Measurements from ENCODE around the gene ZNF839.
"Not testable (repeated sequence)": the region's sequence is repeated elsewhere in the genome, so short reads cannot be mapped to it uniquely, and the experiment has no call there.

The ZNF839 gene

DNA sequence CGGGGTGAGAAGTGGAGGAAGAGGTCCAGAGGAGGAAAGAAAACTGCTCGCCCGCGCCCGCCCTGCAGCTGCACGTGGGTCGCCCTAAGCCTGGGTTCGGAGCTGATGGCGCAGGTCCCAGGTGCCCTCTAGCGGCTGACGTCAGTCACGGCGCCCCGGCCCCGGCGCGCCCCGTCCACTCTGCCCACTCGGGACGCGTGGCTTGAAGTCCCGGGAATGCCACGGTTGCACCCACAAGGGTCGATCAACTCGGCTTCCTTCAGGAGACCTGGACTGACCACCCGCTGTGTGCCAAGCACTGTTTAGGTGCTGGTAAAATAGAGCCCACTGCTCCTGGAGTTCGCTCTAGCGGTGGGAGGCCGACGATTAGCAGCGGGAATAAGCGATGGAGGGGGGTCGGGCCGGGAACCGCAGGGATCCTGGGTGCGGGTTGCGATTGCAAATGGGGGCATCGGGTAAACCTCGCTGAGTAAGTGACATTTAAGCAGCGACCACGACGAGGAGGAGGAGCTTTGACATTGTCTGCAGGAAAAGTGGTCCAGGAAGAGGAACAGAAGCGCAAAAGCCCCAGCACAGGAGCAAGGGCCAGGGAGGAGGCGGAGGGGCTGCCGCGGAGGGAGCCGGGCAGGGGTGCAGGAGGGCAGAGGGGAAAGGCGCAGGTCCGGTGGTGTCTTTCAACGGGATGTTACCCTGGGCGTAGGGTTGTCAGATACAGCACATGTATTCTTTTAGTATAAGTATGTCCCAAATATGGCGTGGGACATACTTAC lies 5.1 kb upstream of the ZNF839 start:
- DNase-seq (ENCODE audit: low spot score): peak; percentile 80

DNA sequence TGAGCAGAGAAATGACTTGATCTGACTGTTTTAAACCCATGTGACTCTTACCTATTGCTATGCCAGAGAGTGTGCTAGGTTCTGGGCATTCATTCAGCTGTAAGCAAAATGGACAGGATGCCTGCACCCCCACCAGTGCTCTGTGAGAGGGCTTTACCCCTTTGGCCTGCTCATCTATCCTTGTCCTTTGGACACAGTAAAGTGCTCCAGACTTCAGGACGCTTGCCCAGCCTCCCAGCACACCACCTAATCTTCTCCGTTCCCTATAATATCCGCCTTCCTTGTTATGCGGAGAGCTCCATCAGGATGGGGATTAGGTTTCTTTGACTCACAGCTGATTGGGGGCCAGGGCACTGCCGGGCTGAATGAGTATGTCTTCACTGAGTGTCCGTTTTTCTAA lies 4.4 kb upstream of the ZNF839 start:
- DNase-seq (ENCODE audit: low spot score): no peak

DNA sequence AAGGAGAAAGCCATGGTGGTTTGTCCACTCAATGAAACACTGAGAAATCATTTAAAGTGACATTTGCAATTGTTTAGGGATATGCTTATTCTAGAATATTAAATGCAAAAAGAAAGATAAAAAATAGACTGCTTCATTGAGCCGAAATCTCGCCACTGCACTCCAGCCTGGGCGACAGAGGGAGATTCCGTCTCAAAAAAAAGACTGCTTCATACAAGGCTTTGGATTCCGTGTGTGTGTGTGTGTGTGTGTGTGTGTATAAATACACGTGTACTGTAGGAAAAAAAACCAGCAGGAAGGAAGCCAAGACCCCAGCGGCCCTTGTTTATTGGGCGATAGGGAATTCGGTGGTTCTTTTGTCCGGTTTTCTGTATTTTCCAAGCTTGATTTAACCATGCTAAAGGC lies 3.2 kb upstream of the ZNF839 start:
- no peak for DNase-seq (ENCODE audit: low spot score)

DNA sequence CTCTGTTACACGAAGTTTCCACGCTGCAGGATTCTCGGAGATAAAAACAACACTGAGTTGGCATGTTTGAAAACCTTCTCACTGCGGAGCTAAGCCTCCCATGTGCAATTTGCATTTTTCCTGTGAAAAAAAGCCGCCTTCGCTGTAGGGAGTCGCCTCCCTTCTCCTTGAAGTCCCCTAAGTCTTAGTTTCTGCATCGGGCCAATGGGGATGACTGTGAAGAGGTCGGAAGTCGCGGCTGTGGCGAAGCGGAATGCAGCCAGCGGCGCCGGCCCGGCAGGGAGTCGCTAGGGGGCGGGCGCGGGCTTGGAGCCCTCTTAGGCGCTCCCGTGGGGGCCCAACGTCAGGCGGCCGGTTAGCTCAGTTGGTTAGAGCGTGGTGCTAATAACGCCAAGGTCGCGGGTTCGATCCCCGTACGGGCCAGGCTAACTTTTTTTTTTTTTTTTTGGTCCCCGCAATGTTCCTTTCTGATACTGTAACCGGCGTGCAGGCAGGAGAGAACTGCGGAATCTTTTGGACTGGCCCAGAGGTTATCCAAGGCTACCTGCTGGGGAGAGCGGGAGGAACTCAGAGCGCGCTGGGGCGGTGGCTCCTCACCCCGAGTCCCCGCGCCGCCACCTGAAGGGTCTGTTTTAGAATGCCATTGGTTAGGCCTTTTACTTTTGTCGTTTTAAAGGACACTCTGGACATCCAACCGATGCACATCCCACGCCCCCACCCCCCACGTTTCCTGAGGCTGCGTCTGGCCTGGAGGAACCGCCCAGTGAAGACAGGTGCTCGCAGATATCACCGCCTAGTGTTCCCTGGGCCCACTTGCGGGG lies 2.6 kb upstream of the ZNF839 start:
- peak; percentile 82 for DNase-seq (ENCODE audit: low spot score)

DNA sequence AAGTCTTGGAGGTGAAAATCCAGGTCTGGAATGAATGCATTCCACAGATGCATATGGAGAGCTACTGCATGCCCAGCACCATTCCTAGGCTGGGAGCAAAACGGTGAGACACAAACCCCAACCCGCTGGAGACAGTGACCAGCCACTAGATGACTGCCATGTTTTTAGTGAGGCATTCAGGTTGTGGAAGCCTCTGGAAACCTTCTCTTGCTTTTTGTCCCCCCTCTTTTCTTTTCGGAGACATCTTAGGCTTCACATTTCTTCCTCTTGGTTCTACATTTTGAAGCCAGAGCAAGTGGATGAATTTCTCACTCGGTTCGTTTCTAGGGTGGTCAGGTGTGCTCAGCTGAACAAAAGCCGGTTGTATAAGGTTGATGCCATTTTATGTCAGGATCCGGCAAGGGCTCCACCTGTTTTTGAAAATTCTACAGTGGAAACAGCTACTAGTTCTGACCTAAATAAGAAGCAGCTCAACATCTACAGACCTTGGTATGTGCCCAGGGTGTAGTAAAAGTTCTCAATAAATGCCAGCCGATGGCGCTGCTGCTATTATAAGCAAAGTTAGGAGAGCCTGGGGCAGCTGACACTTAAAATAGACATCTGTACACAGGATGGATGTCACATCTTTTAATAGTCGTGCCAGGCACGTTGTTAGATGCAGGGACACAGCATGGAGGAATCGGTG lies 1.8 kb upstream of the ZNF839 start:
- DNase-seq (ENCODE audit: low spot score): no peak

DNA sequence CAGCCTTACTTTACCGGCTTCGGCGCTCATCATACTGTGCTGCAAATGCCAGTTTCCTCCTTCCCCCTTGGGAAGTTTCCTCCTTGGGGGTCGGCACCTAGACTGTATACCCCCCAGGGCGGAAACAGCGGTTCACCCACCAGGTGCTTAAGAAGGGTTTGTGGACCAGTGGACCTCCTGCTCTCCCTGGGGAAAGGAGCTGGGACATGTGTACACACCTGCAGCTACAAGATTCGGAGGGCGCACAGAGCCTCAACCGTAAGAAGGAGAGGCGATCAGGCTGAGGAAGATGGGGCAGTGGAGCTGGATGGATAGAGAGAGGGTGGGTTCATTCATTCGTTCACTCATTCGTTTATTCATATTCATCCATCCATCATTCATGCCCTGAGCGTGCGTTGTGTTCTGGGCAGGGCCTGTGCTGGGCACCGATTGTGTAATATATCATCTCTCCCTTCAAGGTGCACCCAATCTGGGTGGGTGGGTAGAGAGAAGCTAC lies 717 bp upstream of the ZNF839 start:
- no peak for DNase-seq (ENCODE audit: low spot score)

DNA sequence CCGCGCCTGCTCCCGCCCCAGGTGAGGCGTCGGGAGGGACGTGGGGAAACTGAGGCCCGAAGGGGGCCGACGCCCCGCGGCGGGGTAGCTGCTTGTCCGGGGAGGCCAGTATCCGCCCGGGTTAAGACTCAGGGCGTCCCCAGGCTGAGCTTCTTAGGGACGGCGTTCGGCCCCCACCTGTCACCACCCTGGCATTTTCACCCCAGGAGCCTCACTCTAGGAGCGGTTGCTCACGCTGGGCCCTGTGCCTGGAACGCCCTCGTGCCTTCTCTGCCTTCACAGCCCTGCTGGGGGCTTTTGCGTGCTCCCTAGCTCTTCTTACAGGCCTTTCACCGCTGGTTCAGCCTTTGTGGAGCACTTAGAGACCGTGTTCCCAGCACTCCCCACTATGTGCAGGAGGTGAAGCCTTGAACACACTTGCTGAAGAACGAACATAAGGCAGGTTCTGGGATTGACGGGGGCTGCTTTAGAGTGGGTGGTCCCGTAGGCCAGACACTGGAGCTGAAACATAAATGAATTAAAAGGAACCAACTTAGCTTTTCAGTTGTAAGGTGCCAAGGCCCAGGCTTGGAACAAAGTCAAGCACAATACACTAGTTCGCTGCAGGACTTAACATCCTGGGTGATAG lies 601 bp downstream of the ZNF839 start:
- DNase-seq (ENCODE audit: low spot score): no peak

DNA sequence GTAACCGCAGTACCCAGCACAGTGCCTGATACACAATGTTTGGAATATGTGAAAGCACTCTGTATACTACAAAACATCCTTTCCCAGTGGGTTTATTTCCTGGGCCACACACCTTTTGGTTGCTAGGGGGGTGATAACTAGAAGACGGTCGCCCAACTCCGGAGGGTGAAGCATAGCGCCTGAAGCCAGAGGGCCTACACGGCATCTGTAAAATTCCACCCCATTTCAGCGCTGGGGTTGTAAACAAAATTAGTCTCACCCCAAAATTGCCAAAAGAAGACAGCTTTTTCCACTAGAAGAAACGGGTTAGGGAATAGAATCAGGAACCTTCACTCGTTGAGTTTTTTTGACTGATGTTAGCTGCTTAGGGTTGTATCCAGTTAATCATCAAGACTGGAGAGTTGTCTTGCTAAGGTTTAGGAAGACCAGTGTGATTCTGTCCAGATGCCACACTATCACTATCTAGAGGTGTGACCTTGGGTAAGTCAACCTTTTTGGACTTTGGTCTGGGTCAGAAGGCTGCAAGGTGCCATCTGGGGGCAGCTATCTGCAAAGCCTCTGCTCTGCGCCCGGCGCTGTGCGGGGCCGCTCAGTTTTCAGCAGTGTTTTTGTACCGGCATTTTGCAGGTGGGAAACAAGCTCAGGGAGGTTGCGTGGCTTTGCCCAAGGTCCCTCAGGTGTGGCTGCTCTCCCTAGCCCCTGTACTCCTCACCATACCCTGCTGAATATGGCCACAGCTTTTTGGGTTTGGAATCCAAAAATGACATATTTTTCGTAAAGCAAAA lies 1.3 kb downstream of the ZNF839 start:
- no peak for DNase-seq (ENCODE audit: low spot score)

DNA sequence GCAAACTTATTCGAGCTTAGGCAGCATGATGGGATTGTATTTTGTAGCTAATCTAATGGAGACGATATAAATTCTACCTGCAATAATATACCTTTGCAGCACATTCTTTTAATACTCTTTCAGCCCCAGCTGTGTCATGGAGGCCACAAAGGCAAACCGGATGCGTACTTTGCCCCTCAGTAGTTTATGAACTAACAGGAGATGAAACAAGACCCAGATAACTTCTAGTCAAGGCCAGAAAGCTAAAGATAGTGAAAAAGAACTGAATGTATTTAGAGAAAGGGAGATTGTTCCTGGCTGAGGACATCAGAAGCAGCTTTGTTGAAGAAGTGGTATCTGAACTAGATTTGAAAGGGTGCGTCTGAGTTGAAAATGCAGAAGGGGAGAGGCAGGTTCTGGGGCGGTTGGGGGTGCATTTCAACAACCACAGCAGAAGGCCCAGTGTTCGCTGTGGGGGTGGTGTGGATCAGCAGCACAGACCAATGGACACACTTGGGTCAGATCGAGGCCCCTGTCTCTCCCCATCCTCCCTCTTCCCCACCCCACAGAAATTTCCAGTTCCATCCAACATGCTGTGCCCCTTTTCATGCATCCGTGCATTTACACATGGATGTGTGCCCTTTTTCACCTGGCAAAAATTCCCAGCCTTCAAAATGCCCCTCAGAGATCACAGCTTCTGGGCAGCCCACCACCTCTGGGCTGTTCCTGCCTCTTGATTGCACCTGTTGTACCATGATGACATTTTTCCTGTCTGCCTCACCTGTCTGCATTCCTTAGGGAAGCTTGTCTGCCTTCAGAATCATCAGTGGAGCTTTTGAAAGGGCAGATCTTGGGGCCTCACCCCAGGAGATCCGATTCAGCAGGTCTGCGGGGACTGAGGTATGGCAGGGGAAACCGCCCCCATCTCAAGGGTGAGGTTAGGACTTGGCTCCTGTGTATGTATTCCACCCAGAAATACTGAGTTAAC lies 2.2 kb downstream of the ZNF839 start:
- DNase-seq (ENCODE audit: low spot score): no peak

DNA sequence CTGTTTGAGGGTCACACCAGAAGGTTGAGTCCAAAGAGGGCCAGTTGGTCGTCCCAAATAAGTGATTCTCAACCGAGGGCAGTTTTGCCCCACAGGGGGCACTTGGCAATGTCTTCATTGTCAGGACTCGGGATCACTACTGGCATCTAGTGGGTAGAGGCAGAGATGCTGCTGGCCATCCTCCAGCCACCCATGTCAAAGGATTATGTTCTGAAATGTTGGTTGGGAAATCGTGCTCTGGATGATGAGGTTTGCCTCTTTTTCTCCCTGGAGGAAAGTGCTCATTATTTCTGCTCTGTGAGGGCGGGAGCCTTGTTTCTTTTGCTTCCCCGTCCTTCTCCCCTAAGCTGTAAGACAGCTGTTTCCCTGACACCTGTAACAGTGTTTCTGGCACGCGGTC lies 3.6 kb downstream of the ZNF839 start:
- DNase-seq (ENCODE audit: low spot score): no peak

DNA sequence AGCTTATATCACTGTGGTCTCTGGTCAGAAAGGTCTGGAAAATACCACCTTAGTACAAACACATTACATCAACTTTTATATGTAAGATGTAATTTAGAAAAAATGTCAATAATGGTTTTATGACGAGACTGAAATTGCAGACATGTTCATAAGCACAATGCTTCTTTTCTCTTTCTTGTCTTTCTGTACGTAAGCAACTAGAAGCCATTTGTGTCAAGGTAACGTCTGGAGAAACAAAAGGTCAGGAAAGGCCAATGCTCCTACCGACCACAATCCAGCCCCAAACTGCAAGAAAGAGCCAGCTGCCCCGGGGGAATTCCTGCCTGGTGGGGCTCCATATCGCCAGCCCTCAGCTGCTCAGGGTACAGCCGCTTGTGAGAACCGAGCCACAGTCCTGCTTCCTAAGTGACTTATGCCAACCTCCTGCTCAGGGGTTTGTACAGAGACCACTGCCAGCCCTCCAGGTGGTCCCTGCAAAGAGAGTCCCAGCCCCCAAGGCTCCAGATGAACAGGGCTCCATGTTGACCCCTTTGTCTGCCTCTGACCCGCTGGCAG lies 6.3 kb downstream of the ZNF839 start:
- no peak for DNase-seq (ENCODE audit: low spot score)

DNA sequence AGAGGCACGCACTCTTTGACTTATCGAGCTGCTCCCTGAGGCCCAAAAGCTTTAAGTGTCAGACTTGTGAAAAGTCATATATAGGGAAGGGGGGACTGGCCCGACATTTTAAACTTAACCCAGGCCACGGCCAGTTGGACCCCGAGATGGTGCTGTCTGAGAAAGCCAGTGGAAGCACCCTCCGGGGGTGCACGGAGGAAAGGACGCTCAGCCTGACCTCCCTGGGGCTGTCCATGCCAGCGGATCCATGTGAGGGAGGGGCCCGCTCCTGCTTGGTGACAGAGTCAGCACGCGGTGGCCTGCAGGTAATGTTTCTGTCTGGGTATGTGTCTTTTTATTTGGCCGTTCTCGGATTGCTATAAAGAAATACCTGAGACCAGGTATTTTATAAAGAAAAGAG lies 7.0 kb downstream of the ZNF839 start:
- DNase-seq (ENCODE audit: low spot score): no peak

DNA sequence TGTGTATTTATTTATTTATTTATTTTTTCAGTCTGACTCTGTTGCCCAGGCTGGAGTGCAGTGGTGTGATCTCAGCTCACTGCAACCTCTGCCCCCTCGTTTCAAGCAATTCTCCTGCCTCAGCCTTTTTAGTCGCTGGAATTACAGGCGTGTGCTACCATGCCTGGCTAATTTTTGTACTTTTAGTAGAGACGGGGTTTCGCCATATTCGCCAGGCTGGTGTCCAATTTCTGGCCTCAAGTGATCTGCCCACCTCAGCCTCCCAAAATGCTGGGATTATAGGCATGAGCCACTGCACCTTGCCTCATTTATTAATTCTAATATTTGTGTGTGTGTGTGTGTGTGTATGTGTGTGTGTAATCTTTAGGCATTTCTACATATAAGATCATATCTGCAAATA lies 9.8 kb downstream of the ZNF839 start:
- not testable (repeated sequence) for DNase-seq (ENCODE audit: low spot score)

DNA sequence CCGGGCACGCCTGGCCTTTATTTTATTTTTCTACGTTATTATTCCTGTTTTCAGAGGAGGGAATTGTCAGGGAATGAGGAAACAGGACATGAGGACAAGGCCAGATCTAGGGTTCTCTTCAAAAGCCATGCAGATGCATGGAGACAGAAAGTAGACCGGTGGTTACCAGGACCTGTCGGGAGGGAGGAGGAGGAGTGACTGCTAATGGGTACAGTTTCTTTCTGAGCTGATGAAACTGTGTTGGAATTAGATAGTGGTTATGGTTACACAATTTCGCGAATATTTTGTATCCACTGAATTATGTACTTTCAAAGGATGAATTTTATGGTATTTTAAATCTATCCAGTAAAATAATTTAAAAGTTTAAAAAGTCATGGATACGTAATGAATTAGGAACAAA lies 11.3 kb downstream of the ZNF839 start:
- DNase-seq (ENCODE audit: low spot score): no peak

DNA sequence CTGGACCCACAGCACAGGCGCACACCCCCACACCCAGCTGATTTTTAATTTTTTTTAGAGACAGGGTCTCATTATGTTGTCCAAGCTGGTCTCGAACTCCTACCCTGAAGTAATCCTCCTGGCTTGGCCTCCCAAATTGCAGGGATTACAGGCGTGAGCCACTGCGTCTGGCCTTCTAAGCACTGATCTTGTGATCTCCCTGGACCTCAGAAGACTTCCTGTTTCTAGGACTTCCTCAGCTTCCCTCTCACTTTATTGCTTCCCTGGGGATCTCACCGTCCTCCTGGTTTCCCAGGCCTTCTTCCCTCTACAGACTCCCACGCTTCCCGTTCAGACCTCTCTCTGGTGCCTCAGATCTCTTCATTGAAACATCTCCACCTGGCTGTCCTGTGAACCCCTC lies 13.8 kb downstream of the ZNF839 start:
- DNase-seq (ENCODE audit: low spot score): no peak

DNA sequence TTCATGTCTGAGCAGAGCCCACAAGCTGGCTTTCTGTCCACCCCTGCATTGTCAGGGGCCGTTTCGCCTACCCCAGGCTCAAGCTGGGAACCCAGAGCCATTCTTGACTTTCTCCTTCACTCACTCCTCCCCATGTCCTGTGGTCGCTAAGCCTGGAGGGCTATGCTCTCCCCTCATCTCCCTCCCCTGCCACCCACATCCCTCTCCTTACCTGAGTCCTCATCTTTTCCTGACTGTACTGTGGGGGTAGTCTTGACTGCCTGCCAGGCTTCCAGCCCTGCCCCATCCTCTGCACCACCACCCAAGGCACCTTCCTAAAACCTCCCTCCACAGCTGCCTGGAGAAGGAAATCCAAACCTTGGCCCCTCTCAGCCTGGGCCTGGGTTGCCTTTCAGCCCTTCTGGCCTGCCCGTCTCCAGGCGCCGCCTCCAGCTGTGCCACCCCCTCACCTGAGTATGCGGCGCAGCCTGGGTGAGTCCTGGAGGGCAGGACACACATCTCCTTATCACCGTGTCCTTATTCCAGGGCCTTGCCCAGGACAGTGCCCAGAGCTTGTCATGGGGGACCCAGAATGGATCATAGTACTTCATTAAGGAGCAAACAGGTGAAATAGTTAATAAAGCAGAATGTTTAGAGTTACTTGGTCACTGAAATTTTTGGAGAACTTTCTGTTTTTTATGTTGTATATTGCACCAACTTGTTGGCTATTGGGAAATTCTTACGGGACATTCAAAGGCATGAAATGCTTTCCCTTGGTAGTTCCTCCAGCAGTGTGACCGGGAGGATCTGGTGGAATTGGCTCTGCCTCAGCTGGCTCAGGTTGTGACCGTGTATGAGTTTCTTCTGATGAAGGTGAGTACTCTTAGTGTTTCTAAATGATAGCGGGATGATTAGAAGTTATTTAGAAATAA lies 14.5 kb downstream of the ZNF839 start:
- no peak for DNase-seq (ENCODE audit: low spot score)

DNA sequence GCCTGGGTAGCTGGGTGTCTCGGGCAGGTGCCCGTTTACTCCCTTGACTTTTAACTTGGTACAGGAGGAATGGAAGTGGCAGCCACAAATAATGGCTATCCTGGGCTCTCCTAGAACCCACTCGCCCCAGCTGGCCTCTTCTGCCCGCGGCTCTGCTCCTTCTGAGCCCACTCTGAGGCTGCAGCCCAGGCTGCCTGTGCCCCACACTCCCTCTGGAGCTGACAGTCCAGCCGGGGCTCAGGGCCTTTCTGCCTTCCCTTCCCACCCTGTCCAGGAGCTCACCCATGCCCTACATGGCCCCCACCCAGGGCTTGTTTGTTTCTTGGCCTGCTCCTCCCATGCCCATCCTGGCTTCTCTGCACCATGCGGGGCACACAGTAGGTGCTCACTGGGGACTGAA lies 15.6 kb downstream of the ZNF839 start:
- DNase-seq (ENCODE audit: low spot score): no peak

DNA sequence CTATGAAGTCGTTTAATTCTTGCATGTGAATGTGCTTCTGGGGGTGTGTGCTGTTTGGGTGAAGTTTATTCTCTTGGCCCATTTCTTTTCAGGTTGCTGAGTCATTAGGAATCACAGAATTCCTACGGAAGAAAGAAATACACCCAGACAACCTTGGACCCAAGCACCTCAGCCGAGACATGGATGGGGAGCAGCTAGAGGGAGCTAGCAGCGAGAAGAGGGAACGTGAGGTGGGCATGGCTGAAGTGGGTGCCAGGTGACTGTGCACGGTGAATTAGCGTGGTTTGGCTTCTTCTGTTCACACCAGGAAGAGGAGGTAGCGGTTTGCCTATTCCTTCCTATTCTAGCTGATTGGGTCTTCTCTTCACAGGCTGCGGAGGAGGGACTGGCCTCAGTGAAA lies 19.2 kb downstream of the ZNF839 start:
- no peak for DNase-seq (ENCODE audit: low spot score)

DNA sequence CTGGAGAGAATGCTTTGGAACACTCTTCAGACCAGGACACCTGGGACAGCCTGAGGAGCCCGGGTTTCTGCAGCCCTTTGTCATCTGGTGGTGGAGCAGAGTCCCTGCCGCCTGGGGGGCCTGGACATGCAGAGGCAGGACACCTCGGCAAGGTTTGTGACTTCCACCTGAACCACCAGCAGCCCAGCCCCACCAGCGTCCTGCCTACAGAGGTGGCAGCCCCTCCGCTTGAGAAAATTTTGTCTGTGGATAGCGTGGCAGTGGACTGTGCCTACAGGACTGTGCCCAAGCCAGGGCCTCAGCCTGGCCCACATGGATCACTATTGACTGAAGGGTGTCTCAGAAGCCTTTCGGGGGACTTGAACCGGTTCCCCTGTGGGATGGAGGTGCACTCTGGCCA lies 22.0 kb downstream of the ZNF839 start:
- no peak for DNase-seq (ENCODE audit: low spot score)

Data from HuH-7.5 (cell line).